ENCODE data around the gene PTH1R. TPM values are rescaled to one million over a fixed set of nuclear protein-coding genes. Genes with fewer than 3 reads are reported as not detected.

PTH1R gene
- total and polyA plus RNA-seq, 10 of the 15 experiments (the other 5 are each of a cell fraction or from before 2014, with no cell fraction given) = not detected

DNA sequence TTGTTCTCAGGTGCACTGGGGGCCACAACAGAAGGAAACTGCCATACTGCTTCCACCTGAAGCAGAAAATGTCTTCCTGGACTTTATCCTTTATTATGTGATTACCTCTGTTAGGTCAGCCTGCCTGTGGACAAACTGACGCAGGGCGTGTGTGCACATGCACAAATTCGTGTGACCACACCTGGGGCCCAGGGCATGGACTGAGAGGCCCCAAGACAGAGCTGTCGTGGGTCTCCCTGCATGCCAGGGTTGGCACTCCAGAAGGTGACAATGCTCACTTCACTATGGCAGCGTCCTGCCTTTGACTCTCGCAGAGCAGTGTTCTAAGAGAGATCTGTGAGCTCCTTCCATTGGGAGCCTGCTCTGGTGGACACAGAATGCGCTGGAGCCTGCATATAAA lies 64.6 kb downstream of the PTH1R start (continued):
- TF ChIP-seq, protein P1, sequence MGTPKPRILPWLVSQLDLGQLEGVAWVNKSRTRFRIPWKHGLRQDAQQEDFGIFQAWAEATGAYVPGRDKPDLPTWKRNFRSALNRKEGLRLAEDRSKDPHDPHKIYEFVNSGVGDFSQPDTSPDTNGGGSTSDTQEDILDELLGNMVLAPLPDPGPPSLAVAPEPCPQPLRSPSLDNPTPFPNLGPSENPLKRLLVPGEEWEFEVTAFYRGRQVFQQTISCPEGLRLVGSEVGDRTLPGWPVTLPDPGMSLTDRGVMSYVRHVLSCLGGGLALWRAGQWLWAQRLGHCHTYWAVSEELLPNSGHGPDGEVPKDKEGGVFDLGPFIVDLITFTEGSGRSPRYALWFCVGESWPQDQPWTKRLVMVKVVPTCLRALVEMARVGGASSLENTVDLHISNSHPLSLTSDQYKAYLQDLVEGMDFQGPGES (IDR thresholded peaks at IDR 0.05) = no peak
- TF ChIP-seq, protein P2, sequence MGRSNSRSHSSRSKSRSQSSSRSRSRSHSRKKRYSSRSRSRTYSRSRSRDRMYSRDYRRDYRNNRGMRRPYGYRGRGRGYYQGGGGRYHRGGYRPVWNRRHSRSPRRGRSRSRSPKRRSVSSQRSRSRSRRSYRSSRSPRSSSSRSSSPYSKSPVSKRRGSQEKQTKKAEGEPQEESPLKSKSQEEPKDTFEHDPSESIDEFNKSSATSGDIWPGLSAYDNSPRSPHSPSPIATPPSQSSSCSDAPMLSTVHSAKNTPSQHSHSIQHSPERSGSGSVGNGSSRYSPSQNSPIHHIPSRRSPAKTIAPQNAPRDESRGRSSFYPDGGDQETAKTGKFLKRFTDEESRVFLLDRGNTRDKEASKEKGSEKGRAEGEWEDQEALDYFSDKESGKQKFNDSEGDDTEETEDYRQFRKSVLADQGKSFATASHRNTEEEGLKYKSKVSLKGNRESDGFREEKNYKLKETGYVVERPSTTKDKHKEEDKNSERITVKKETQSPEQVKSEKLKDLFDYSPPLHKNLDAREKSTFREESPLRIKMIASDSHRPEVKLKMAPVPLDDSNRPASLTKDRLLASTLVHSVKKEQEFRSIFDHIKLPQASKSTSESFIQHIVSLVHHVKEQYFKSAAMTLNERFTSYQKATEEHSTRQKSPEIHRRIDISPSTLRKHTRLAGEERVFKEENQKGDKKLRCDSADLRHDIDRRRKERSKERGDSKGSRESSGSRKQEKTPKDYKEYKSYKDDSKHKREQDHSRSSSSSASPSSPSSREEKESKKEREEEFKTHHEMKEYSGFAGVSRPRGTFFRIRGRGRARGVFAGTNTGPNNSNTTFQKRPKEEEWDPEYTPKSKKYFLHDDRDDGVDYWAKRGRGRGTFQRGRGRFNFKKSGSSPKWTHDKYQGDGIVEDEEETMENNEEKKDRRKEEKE (IDR thresholded peaks at IDR 0.05) = no peak
- TF ChIP-seq IKZF2 (IDR thresholded peaks at IDR 0.05) = no peak
- TF ChIP-seq MTA3 (IDR thresholded peaks at IDR 0.05; ENCODE audit: borderline replicate concordance, low read length) = no peak
- no peak for TF ChIP-seq EED (IDR thresholded peaks at IDR 0.05; ENCODE audit: low read depth)
- no peak for TF ChIP-seq FOXK2 (IDR thresholded peaks at IDR 0.05)
- TF ChIP-seq TAF1 (IDR thresholded peaks at IDR 0.05; ENCODE audit: borderline replicate concordance, low read depth, low read length) = no peak
- TF ChIP-seq HDGF (IDR thresholded peaks at IDR 0.05) = no peak
- TF ChIP-seq, protein P3, sequence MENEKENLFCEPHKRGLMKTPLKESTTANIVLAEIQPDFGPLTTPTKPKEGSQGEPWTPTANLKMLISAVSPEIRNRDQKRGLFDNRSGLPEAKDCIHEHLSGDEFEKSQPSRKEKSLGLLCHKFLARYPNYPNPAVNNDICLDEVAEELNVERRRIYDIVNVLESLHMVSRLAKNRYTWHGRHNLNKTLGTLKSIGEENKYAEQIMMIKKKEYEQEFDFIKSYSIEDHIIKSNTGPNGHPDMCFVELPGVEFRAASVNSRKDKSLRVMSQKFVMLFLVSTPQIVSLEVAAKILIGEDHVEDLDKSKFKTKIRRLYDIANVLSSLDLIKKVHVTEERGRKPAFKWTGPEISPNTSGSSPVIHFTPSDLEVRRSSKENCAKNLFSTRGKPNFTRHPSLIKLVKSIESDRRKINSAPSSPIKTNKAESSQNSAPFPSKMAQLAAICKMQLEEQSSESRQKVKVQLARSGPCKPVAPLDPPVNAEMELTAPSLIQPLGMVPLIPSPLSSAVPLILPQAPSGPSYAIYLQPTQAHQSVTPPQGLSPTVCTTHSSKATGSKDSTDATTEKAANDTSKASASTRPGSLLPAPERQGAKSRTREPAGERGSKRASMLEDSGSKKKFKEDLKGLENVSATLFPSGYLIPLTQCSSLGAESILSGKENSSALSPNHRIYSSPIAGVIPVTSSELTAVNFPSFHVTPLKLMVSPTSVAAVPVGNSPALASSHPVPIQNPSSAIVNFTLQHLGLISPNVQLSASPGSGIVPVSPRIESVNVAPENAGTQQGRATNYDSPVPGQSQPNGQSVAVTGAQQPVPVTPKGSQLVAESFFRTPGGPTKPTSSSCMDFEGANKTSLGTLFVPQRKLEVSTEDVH (IDR thresholded peaks at IDR 0.05; ENCODE audit: low read depth, partially characterized antibody) = no peak

Measured in GM12878 (cell line).